ENCODE measurements around the gene CAP1. TPM values are rescaled to one million over a fixed set of nuclear protein-coding genes. Genes with fewer than 3 reads are reported as not detected.

The CAP1 gene
- total RNA-seq, 2 donors from 2014 or later = 315 to 409 TPM

DNA sequence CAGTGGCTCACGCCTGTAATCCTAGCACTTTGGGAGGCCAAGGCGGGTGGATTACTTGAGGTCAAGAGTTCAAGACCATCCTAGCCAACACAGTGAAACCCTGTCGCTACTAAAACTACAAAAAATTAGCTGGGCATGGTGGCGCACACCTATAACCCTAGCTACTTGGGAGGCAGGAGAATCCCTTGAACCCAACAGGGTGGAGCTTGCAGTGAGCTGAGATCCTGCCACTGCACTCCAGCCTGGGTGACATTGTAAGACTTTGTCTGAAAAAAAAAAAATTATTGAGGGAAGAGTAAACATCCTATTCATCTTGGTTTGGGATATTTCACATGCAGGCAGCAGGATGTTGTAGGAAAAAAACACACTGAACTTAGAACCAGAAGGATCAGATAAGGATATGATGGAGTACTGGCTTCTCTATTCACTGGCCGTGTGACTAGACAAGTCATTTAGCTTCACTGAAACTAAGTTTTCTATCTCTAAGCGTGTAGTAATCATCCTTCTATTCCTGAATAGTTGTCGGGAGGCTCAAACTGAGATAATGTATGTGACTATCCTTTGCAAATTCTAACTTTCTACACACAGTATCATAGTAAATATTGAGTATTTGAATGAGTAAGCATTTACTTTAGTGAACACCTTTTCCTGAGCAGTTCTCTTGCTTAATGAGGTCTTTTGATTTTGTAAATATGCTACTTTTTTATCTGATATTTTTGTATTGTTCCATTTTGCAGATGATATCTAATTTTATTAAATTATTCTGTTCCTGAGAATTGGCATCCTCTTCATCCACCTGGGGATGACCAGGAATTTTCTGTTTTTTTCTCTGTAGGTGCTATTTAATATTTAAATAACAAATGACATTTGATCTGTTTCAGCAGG lies 18.2 kb downstream of the CAP1 start:
- H3K4me1 ChIP-seq (ENCODE audit: control insufficient read depth in 1 of 2, low read depth in 2 of 2) = peaks cover 62 to 68% of the 10 kb centered on the region in 2 donors
- peaks cover 34% of the 10 kb centered on the region for H3K36me3 ChIP-seq
- TF ChIP-seq, protein P1, sequence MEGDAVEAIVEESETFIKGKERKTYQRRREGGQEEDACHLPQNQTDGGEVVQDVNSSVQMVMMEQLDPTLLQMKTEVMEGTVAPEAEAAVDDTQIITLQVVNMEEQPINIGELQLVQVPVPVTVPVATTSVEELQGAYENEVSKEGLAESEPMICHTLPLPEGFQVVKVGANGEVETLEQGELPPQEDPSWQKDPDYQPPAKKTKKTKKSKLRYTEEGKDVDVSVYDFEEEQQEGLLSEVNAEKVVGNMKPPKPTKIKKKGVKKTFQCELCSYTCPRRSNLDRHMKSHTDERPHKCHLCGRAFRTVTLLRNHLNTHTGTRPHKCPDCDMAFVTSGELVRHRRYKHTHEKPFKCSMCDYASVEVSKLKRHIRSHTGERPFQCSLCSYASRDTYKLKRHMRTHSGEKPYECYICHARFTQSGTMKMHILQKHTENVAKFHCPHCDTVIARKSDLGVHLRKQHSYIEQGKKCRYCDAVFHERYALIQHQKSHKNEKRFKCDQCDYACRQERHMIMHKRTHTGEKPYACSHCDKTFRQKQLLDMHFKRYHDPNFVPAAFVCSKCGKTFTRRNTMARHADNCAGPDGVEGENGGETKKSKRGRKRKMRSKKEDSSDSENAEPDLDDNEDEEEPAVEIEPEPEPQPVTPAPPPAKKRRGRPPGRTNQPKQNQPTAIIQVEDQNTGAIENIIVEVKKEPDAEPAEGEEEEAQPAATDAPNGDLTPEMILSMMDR (IDR thresholded peaks at IDR 0.05) = no peak
- peak overlapping the region; percentile 14 to 19 for H3K27ac ChIP-seq
- DNase-seq (ENCODE audit: low spot score) = no peak
- H3K27me3 ChIP-seq (replicated peaks; ENCODE audit: insufficient read depth) = no peaks in the 10 kb centered on the region
- peak overlapping the region; percentile 25 for H3K4me3 ChIP-seq
- no peak for ATAC-seq (ENCODE audit: insufficient number of reproducible peaks, low FRiP score, low read depth)
- H3K9me3 ChIP-seq = no peaks in the 10 kb centered on the region

GRCh38 chr1:40059338-40059959 lies 18.9 kb downstream of the CAP1 start:
- TF ChIP-seq, protein P1 (IDR thresholded peaks at IDR 0.05) = no peak
- DNase-seq (ENCODE audit: low spot score) = no peak
- Histone ChIP-seq H3K27me3 (replicated peaks; ENCODE audit: insufficient read depth) (no peaks in the 10 kb centered on the region), H3K4me3 (peak overlapping the region; percentile 25), H3K36me3 (peaks cover 41% of the 10 kb centered on the region), H3K9me3 (no peaks in the 10 kb centered on the region), H3K27ac (peak overlapping the region; percentile 19 to 51), H3K4me1 (ENCODE audit: control insufficient read depth in 1 of 2, low read depth in 2 of 2) (peaks cover 59 to 68% of the 10 kb centered on the region in 2 donors)
- ATAC-seq (ENCODE audit: insufficient number of reproducible peaks, low FRiP score, low read depth) = no peak

DNA sequence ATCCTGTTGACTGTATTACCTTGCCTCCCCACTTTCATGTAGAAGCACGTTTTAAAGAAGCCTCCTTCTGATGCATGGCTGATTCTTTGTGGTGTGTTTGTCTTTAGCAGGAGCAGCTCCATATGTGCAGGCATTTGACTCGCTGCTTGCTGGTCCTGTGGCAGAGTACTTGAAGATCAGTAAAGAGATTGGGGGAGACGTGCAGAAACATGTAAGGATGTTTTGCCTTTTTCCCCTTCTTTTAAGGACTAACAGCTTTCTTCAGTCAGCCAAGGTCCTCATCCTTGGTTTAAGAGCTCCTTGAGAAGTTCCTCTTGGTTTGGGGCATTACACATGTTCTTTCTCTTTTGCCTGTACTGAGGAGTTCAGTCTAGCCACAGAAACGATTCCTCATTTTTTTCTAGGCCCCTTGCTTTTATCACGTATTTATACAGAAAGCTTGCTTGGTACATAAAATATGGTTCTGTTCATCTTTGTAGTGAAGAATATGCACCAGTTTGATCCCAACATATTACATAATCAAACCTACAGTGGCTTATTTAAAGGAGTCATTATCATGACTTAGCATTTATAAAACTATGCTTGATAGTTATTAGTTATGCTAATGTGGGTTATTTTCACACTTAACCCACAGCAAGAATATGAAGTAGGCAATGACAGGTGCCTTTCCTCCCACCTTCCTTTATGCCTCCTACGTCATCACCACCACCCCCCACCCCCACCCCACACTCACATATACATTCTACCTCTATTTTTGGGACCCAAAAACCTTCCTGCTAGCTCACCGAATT lies 19.6 kb downstream of the CAP1 start:
- DNase-seq (ENCODE audit: low spot score) = no peak
- TF ChIP-seq, protein P1 (IDR thresholded peaks at IDR 0.05) = no peak
- peak overlapping the region; percentile 19 to 51 for H3K27ac ChIP-seq
- ATAC-seq (ENCODE audit: insufficient number of reproducible peaks, low FRiP score, low read depth) = no peak
- no peaks in the 10 kb centered on the region for H3K27me3 ChIP-seq (replicated peaks; ENCODE audit: insufficient read depth)
- H3K36me3 ChIP-seq = peaks cover 48% of the 10 kb centered on the region
- H3K9me3 ChIP-seq = no peaks in the 10 kb centered on the region
- peak overlapping the region; percentile 25 for H3K4me3 ChIP-seq
- H3K4me1 ChIP-seq (ENCODE audit: control insufficient read depth in 1 of 2, low read depth in 2 of 2) = peaks cover 54 to 63% of the 10 kb centered on the region in 2 donors

DNA sequence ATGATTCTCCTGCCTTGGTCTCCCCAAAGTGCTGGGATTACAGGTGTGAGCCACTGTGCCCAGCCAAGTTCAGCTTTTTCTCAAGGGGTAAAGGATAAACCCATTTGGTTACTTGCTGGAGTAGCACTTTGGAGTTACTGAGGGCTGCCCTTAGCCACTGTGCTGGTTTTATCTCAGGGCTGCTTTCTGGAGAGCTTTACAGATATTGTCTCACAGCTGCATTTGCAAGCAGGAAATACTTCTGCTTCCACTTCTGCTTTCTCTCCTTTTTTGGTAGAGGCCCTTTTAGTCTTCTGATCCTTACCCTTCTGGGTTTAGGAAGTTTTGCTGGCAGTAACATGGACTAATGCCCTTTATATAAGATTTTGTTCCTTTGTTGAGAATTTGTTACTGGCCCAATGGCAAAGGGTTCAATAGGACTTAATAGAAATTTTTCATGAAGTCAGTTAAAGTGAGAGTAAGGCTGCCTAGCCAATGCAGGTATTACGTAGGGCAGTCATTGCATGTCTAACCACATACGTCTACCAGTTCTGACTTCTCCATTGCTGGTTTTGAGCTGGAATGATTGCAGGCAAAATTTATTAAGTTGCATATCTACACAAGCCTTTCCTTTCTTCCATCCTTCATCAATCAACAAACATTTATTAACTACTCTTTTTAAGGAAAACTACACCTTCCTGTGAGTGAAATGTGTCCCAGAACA lies 24.4 kb downstream of the CAP1 start:
- Histone ChIP-seq H3K27ac (no peak overlapping the region), H3K36me3 (peaks cover 89% of the 10 kb centered on the region), H3K9me3 (no peaks in the 10 kb centered on the region), H3K27me3 (replicated peaks; ENCODE audit: insufficient read depth) (no peaks in the 10 kb centered on the region), H3K4me1 (ENCODE audit: control insufficient read depth in 1 of 2, low read depth in 2 of 2) (peaks cover 16 to 20% of the 10 kb centered on the region in 2 donors), H3K4me3 (no peak overlapping the region)
- no peak for ATAC-seq (ENCODE audit: insufficient number of reproducible peaks, low FRiP score, low read depth)
- no peak for DNase-seq (ENCODE audit: low spot score)
- TF ChIP-seq, protein P1 (IDR thresholded peaks at IDR 0.05) = no peak
